Neural cell (in vitro differentiated cells): ENCODE measurements around the gene SLC39A13. TPM values are rescaled to one million over a fixed set of nuclear protein-coding genes. Genes with fewer than 3 reads are reported as not detected.

ENCODE experiments used
- H2AFZ ChIP-seq: fragments of 200-600, 300-800 bp; sonication (generic), shearing (Covaris generic); 2 replicates; pipeline ENCODE4 v1.6.0; 2014; ENCODE audit warnings: low read depth, mild to moderate bottlenecking, antibody characterized with exemption, low read length, moderate library complexity
- H3F3A ChIP-seq: fragments of 200-600 bp; shearing (Covaris generic); 2 replicates; pipeline ENCODE4 v1.6.1; 2016; ENCODE audit warnings: mild to moderate bottlenecking, moderate library complexity, mixed read lengths, antibody characterized with exemption, low read length; ENCODE audit not compliant: insufficient read depth, poor library complexity, severe bottlenecking
- H3K27ac ChIP-seq: fragments of 200-600, 300-800 bp; sonication (generic), shearing (Covaris generic); 2 replicates; pipeline ENCODE4 v1.5.1; 2014; ENCODE audit warnings: mild to moderate bottlenecking, low read length, moderate library complexity
- H3K27me3 ChIP-seq: fragments of 300-800, 200-600 bp; sonication (generic), shearing (Covaris generic); 2 replicates; pipeline ENCODE4 v1.6.0; 2014; ENCODE audit warnings: mild to moderate bottlenecking, low read depth, low read length, moderate library complexity; ENCODE audit not compliant: insufficient read depth
- H3K36me3 ChIP-seq: fragments of 300-800, 200-600 bp; sonication (generic), shearing (Covaris generic); 2 replicates; pipeline ENCODE4 v1.5.1; 2014; ENCODE audit warnings: mild to moderate bottlenecking, antibody characterized with exemption, low read length, moderate library complexity; ENCODE audit not compliant: insufficient read depth
- H3K4me2 ChIP-seq: fragments of 300-800, 200-600 bp; sonication (generic), shearing (Covaris generic); 2 replicates; pipeline ENCODE4 v1.6.0; 2014; ENCODE audit warnings: mild to moderate bottlenecking, low read length
- H3K4me3 ChIP-seq: fragments of 300-800, 200-600 bp; sonication (generic), shearing (Covaris generic); 2 replicates; pipeline ENCODE4 v1.5.1; 2014; ENCODE audit warnings: mild to moderate bottlenecking, low read length, moderate library complexity
- H3K79me2 ChIP-seq: fragments of 200-600 bp; shearing (Covaris generic); replicated peaks from 2 replicates; pipeline ENCODE4 v1.6.0; 2014; ENCODE audit warnings: mild to moderate bottlenecking, low read length, moderate library complexity; ENCODE audit not compliant: insufficient read depth
- H3K9ac ChIP-seq: fragments of 300-800, 200-600 bp; sonication (generic), shearing (Covaris generic); 2 replicates; pipeline ENCODE4 v1.6.1; 2016; ENCODE audit warnings: mild to moderate bottlenecking, low read length, mixed read lengths
- H3K9me2 ChIP-seq: fragments of 200-600 bp; shearing (Covaris generic); 2 replicates; pipeline ENCODE4 v1.6.1; 2016; ENCODE audit warnings: mild to moderate bottlenecking, low read length, mixed read lengths; ENCODE audit not compliant: insufficient read depth
- H3K9me3 ChIP-seq: fragments of 200-600, 300-800 bp; sonication (generic), shearing (Covaris generic); 2 replicates; pipeline ENCODE4 v1.6.1; 2016; ENCODE audit warnings: mild to moderate bottlenecking, mixed run types, low read length, moderate library complexity, mixed read lengths
- H4K20me1 ChIP-seq: fragments of 200-600 bp; shearing (Covaris generic); 2 replicates; pipeline ENCODE4 v1.6.1; 2016; ENCODE audit warnings: mild to moderate bottlenecking, mixed run types; ENCODE audit not compliant: insufficient read depth
- CTCF ChIP-seq: fragments of 450-650 bp; IDR thresholded peaks from 2 replicates; pipeline ENCODE4 v1.5.1; 2014; ENCODE audit warnings: antibody characterized with exemption, mild to moderate bottlenecking, moderate library complexity; ENCODE audit not compliant: poor library complexity, severe bottlenecking
- EP300 ChIP-seq: fragments of 450-650 bp; conservative IDR thresholded peaks from 2 replicates; pipeline ENCODE4 v1.6.1; 2014; ENCODE audit warnings: antibody characterized with exemption, mild to moderate bottlenecking, moderate library complexity; ENCODE audit not compliant: poor library complexity, severe bottlenecking
- EZH2 ChIP-seq: fragments of 200-600, 300-800 bp; shearing (Covaris generic), sonication (generic); IDR thresholded peaks from 2 replicates; pipeline ENCODE4 v1.6.1; 2014; ENCODE audit warnings: antibody characterized with exemption, low read length, borderline replicate concordance, mild to moderate bottlenecking; ENCODE audit not compliant: insufficient read depth, poor library complexity, severe bottlenecking
- MXI1 ChIP-seq: fragments of 450-650 bp; conservative IDR thresholded peaks from 2 replicates; pipeline ENCODE4 v1.6.1; 2014; ENCODE audit warnings: antibody characterized with exemption, mild to moderate bottlenecking; ENCODE audit not compliant: poor library complexity, severe bottlenecking
- RAD21 ChIP-seq: fragments of 450-650 bp; conservative IDR thresholded peaks from 2 replicates; pipeline ENCODE4 v1.6.1; 2014; ENCODE audit warnings: antibody characterized with exemption, mild to moderate bottlenecking, moderate library complexity
- SMC3 ChIP-seq: fragments of 450-650 bp; conservative IDR thresholded peaks from 2 replicates; pipeline ENCODE4 v1.6.1; 2014; ENCODE audit warnings: antibody characterized with exemption, mild to moderate bottlenecking, moderate library complexity; ENCODE audit not compliant: poor library complexity
- TAF1 ChIP-seq: IDR thresholded peaks from 2 replicates; pipeline ENCODE4 v1.6.1; 2012; ENCODE audit warnings: low read depth
- polyA plus RNA-seq: library from polyadenylated mRNA; depleted of rRNA; stranded (reverse); fragments of >200 nt; gene quantifications from 2 replicates; pipeline ENCODE4 v1.2.3, GENCODE V29; 2014
- TF ChIP-seq, protein P1 (sequence below): IDR thresholded peaks from 2 replicates; pipeline ENCODE4 v1.6.1; 2012; ENCODE audit warnings: borderline replicate concordance

Gene SLC39A13
- polyA plus RNA-seq, 1 donor from 2014 or later, result 48.0 TPM

DNA sequence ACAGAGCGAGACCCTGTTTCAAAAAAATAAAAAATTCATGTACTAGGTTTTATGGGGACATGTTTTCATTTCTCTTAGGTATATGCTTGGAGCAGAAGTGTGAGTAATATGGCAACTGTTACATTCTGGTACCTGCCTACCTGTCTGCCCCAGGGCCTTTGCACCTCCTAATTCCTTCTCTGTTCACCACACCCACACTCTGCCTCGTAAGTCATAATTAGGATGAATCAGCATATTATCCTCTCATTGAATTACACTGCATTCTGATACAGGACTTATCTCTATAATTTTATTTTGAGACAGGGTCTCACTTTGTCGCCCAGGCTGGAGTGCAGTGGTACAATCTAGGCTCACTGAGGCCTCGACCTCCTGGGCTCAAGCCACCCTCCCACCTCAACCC lies 43.6 kb downstream of the SLC39A13 start:
- no peak overlapping the region for H3K4me3 ChIP-seq
- H3K27me3 ChIP-seq, result no peaks in the 10 kb centered on the region
- no peaks in the 10 kb centered on the region for H4K20me1 ChIP-seq
- H3K4me2 ChIP-seq, result no peak overlapping the region
- H3K9me3 ChIP-seq, result no peaks in the 10 kb centered on the region
- H3K9ac ChIP-seq, result no peak overlapping the region
- H2AFZ ChIP-seq, result no peak overlapping the region
- no peaks in the 10 kb centered on the region for H3K36me3 ChIP-seq
- TF ChIP-seq RAD21, result no peak
- no peak for TF ChIP-seq MXI1
- no peak for TF ChIP-seq TAF1
- TF ChIP-seq, protein P1, sequence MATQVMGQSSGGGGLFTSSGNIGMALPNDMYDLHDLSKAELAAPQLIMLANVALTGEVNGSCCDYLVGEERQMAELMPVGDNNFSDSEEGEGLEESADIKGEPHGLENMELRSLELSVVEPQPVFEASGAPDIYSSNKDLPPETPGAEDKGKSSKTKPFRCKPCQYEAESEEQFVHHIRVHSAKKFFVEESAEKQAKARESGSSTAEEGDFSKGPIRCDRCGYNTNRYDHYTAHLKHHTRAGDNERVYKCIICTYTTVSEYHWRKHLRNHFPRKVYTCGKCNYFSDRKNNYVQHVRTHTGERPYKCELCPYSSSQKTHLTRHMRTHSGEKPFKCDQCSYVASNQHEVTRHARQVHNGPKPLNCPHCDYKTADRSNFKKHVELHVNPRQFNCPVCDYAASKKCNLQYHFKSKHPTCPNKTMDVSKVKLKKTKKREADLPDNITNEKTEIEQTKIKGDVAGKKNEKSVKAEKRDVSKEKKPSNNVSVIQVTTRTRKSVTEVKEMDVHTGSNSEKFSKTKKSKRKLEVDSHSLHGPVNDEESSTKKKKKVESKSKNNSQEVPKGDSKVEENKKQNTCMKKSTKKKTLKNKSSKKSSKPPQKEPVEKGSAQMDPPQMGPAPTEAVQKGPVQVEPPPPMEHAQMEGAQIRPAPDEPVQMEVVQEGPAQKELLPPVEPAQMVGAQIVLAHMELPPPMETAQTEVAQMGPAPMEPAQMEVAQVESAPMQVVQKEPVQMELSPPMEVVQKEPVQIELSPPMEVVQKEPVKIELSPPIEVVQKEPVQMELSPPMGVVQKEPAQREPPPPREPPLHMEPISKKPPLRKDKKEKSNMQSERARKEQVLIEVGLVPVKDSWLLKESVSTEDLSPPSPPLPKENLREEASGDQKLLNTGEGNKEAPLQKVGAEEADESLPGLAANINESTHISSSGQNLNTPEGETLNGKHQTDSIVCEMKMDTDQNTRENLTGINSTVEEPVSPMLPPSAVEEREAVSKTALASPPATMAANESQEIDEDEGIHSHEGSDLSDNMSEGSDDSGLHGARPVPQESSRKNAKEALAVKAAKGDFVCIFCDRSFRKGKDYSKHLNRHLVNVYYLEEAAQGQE, result no peak
- no peak for TF ChIP-seq EP300
- no peak for TF ChIP-seq SMC3
- H3K27ac ChIP-seq, result no peak overlapping the region
- no peaks in the 10 kb centered on the region for H3K79me2 ChIP-seq
- no peaks in the 10 kb centered on the region for H3F3A ChIP-seq
- H3K9me2 ChIP-seq, result no peaks in the 10 kb centered on the region

- H4K20me1 ChIP-seq, result no peaks in the 10 kb centered on the region
- no peak overlapping the region for H2AFZ ChIP-seq
- no peak overlapping the region for H3K9ac ChIP-seq
- no peaks in the 10 kb centered on the region for H3K9me2 ChIP-seq
- H3K27ac ChIP-seq, result no peak overlapping the region
- H3K79me2 ChIP-seq, result no peaks in the 10 kb centered on the region
- no peak for TF ChIP-seq RAD21
- no peak for TF ChIP-seq EZH2
- no peak for TF ChIP-seq MXI1
- TF ChIP-seq CTCF, result no peak
- TF ChIP-seq, protein P1, result no peak
- TF ChIP-seq TAF1, result no peak
- TF ChIP-seq EP300, result no peak
- no peak for TF ChIP-seq SMC3
- H3K9me3 ChIP-seq, result no peaks in the 10 kb centered on the region
- H3K4me2 ChIP-seq, result no peak overlapping the region
- no peaks in the 10 kb centered on the region for H3K27me3 ChIP-seq
- no peaks in the 10 kb centered on the region for H3K36me3 ChIP-seq
- no peaks in the 10 kb centered on the region for H3F3A ChIP-seq
- no peak overlapping the region for H3K4me3 ChIP-seq
Measured at GRCh38 chr11:47453365-47453764, 45.0 kb downstream of the SLC39A13 start.
